Right lobe of liver (tissue), 4 donors: Measurements from ENCODE around the gene STRIP2.

Source experiments
- CTCF ChIP-seq, 4 donors: fragments of 200-600 bp in 3 of 4; fragments of 450-650 bp in 1 of 4; IDR thresholded peaks; one replicate each; pipeline versions ENCODE4 v1.5.1 to v1.8.0; 2016 to 2022; ENCODE audit warnings: antibody characterized with exemption in 4 of 4, mild to moderate bottlenecking in 2 of 4
- POLR2A ChIP-seq: fragments of 450-650 bp; IDR thresholded peaks from one replicate; pipeline ENCODE4 v1.6.1; 2017; ENCODE audit warnings: antibody characterized with exemption, mild to moderate bottlenecking
- donor health status: DM: no; HTN: no; CAD: no.
- donor health status: DM: no; HTN: no; CAD: no.
- donor health status: DM: no; HTN: yes; CAD: no.

- no peak for TF ChIP-seq CTCF (IDR thresholded peaks at IDR 0.05)
- no peak for TF ChIP-seq POLR2A
These were observed 101.7 kb downstream of the STRIP2 start for GRCh38 chr7:129535896-129536295.
